ENCODE results near the gene CBX8. TPM values are rescaled to one million over a fixed set of nuclear protein-coding genes. Genes with fewer than 3 reads are reported as not detected.

The CBX8 gene
- total RNA-seq, result 2.2 and 2.6 TPM in 2 replicates

GRCh38 chr17:79796763-79797491 is at the start of gene CBX8:
TSS of gene CBX8 (minus strand) at chr17:79797077. CDS start at chr17:79796998, 79 bp downstream.

GRCh38 chr17:79839356-79840268 is 42.7 kb upstream of the CBX8 start, which contains the start of gene CBX4:
TSS of gene CBX4 (minus strand) at chr17:79839440. CDS start at chr17:79839251, 189 bp downstream.

GRCh38 chr17:79777894-79778503 is 18.9 kb downstream of the CBX8 start, which contains the start of gene CBX2:
TSS of gene CBX2 (plus strand) at chr17:79778148. CDS start at chr17:79778236, 88 bp downstream.

Other genes with a start within 250 kb of the CBX8 start
- gene RBFOX3, start 186.0 kb downstream of the CBX8 start, total RNA-seq, result 0.10 TPM in 1 of 2 replicates, not detected in the other
- not detected in 2 replicates for gene ENPP7, start 66.1 kb downstream of the CBX8 start, total RNA-seq
- 16.0 and 19.2 TPM in 2 replicates for gene CBX2, start 18.9 kb downstream of the CBX8 start, total RNA-seq
- 9.4 and 11.8 TPM in 2 replicates for gene CBX4, start 42.4 kb upstream of the CBX8 start, total RNA-seq
- 44.3 and 67.3 TPM in 2 replicates for gene TBC1D16, start 238.8 kb upstream of the CBX8 start, total RNA-seq
- gene CCDC40, start 239.6 kb upstream of the CBX8 start, total RNA-seq, result 1.6 and 2.9 TPM in 2 replicates